GM12878 (cell line): Measurements from ENCODE around the gene CCDC12. TPM values are rescaled to one million over a fixed set of nuclear protein-coding genes. Genes with fewer than 3 reads are reported as not detected.

ENCODE experiments used
- BCL11A ChIP-seq: IDR thresholded peaks from 2 replicates; pipeline ENCODE4 v1.6.1; 2011; ENCODE audit warnings: low read depth, low read length
- EGR1 ChIP-seq, 2 experiments: IDR thresholded peaks; 1 replicate in 1 of 2; 2 replicates in 1 of 2; pipeline ENCODE4 v1.6.1; 2011 to 2012; ENCODE audit warnings: low read depth in 2 of 2, low read length in 2 of 2, borderline replicate concordance in 1 of 2, mild to moderate bottlenecking in 1 of 2, moderate library complexity in 1 of 2
- ESRRA ChIP-seq: IDR thresholded peaks from 2 replicates; pipeline ENCODE4 v1.6.1; 2012; ENCODE audit warnings: mild to moderate bottlenecking, low read length, improper control_type of control experiment
- GATAD2B ChIP-seq: fragments of 450-650 bp; conservative IDR thresholded peaks from 2 replicates; pipeline ENCODE4 v1.6.1; 2017; ENCODE audit warnings: low read depth, mild to moderate bottlenecking, moderate library complexity
- JUNB ChIP-seq: IDR thresholded peaks from 2 replicates; pipeline ENCODE4 v1.6.1; 2016; ENCODE audit warnings: antibody characterized with exemption, mild to moderate bottlenecking
- MEF2B ChIP-seq: fragments of 450-650 bp; IDR thresholded peaks from 2 replicates; pipeline ENCODE4 v1.6.1; 2018; ENCODE audit warnings: mild to moderate bottlenecking, moderate library complexity; ENCODE audit not compliant: partially characterized antibody, poor library complexity, severe bottlenecking
- POLR2AphosphoS5 ChIP-seq: IDR thresholded peaks from 2 replicates; pipeline ENCODE4 v1.6.1; 2011; ENCODE audit warnings: mild to moderate bottlenecking, low read length, inconsistent platforms
- RAD21 ChIP-seq: IDR thresholded peaks from 2 replicates; pipeline ENCODE4 v1.6.1; 2011; ENCODE audit warnings: mild to moderate bottlenecking, low read depth, low read length, moderate library complexity; ENCODE audit not compliant: insufficient read depth
- RB1 ChIP-seq: fragments of 450-650 bp; formaldehyde crosslinking; IDR thresholded peaks from 2 replicates; pipeline ENCODE4 v1.6.1; 2017; ENCODE audit warnings: mild to moderate bottlenecking, borderline replicate concordance
- SIX5 ChIP-seq: IDR thresholded peaks from 2 replicates; pipeline ENCODE4 v1.6.1; 2011; ENCODE audit warnings: mild to moderate bottlenecking, low read depth, low read length, moderate library complexity; ENCODE audit not compliant: severe bottlenecking
- SMAD5 ChIP-seq: IDR thresholded peaks from 2 replicates; pipeline ENCODE4 v1.6.1; 2016; ENCODE audit warnings: antibody characterized with exemption, low read depth
- TBL1XR1 ChIP-seq: IDR thresholded peaks from 2 replicates; pipeline ENCODE4 v1.6.1; 2012; ENCODE audit warnings: low read depth, low read length, improper control_type of control experiment
- TCF7 ChIP-seq: IDR thresholded peaks from 2 replicates; pipeline ENCODE4 v1.6.1; 2014; ENCODE audit warnings: antibody characterized with exemption, borderline replicate concordance
- ZNF274 ChIP-seq: IDR thresholded peaks from one replicate; pipeline ENCODE4 v1.8.0; 2011; ENCODE audit not compliant: insufficient read length, insufficient read depth
- polyA plus RNA-seq, 11 experiments: library from polyadenylated mRNA; depleted of rRNA in 4 of 11; unstranded in 6 of 11; stranded (reverse) in 5 of 11; fragments of >200 nt; fragmentation: Nextera tagmentation in 4 of 11; fragmentation: Illumina TruSeq in 1 of 11; extraction: Ambion mirVana in 4 of 11; extraction: Trizol in 1 of 11; gene quantifications; 1 replicate in 1 of 11; 2 replicates in 10 of 11; pipeline versions ENCODE4 v1.2.1 to v1.2.3, GENCODE V29; 2011 to 2016; ENCODE audit warnings: inconsistent platforms in 2 of 11, missing spikeins in 2 of 11, low read depth in 1 of 11
- total RNA-seq, 4 experiments: library from RNA; depleted of rRNA in 3 of 4; stranded (reverse); fragments of >200 nt in 3 of 4; fragmentation: Illumina TruSeq in 1 of 4; extraction: Trizol in 1 of 4; gene quantifications; 2 replicates each; pipeline versions ENCODE4 v1.2.1 to v1.2.3, GENCODE V29; 2013 to 2021
- TF ChIP-seq, protein P1 (sequence below): fragments of 150-350 bp; IDR thresholded peaks from 2 replicates; pipeline ENCODE4 v1.6.1; 2014; ENCODE audit warnings: mild to moderate bottlenecking, low read depth, low read length
- TF ChIP-seq, protein P2 (sequence below): IDR thresholded peaks from 2 replicates; pipeline ENCODE4 v1.6.1; 2012; ENCODE audit warnings: low read depth, low read length, improper control_type of control experiment
- TF ChIP-seq, protein P3 (sequence below): fragments of 150-350 bp; IDR thresholded peaks from 2 replicates; pipeline ENCODE4 v1.6.1; 2016; ENCODE audit warnings: low read depth, low read length
- TF ChIP-seq, protein P4 (sequence below): IDR thresholded peaks from 2 replicates; pipeline ENCODE4 v1.6.1; 2011; ENCODE audit warnings: borderline replicate concordance, low read depth, mild to moderate bottlenecking, moderate library complexity, low read length; ENCODE audit not compliant: insufficient read depth, poor library complexity, severe bottlenecking
- TF ChIP-seq, protein P5 (sequence below): fragments of 450-650 bp; IDR thresholded peaks from 2 replicates; pipeline ENCODE4 v1.6.1; 2014; ENCODE audit warnings: mild to moderate bottlenecking
- TF ChIP-seq, protein P6 (sequence below): fragments of 450-650 bp; IDR thresholded peaks from 2 replicates; pipeline ENCODE4 v1.6.1; 2017; ENCODE audit warnings: low read depth, mild to moderate bottlenecking, moderate library complexity

Gene CCDC12
- total and polyA plus RNA-seq, 10 of the 15 experiments (the other 5 are each of a cell fraction or from before 2014, with no cell fraction given) = 9.2 to 91.4 (median 61.3) TPM

DNA sequence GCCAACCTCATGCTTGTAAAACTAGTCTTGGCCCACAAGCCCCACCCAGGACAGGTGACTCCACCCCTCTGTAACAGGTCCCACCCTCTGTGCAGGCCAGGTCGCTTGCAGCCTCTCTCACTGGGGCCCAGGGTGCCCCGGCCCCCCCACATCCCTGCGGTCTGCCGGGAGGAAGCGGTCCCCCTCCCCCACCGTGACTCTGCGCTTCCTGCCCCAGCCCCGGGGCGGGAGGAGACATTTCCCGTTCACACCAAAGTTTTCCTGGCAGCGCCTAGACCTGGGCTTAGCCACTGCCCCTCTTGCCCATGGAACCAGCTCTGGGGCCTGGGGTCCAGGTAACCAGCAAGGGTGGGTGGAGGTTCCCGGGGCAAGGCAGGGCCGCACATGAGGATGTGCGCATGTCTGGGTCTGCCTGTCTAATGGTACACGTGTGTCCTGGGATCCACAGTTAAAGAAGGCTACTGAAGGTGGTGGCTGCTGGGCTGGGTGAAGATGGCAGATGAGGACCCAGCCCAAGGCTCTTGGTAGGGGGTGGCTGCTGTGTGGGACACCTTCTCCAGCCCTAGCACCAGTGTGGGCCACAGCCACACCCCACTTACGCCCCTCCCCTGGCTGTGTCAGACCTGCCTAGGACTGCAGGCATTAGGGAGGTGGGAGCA, 11.3 kb upstream of the CCDC12 start (continued):
- TF ChIP-seq MEF2B (peak; percentile 23), JUNB (no peak), SIX5 (no peak), POLR2AphosphoS5 (peak; percentile 52), TBL1XR1 (peak; percentile 61; the same call in 1 of the 2 replicates), SMAD5 (no peak), ZNF274 (no peak), RB1 (peak; percentile 55; the same call in 1 of the 2 replicates), RAD21 (no peak), BCL11A (0 out of 2 replicates have a peak, but pooled peaks have one; percentile 26), ESRRA (no peak), TCF7 (no peak), EGR1 (IDR thresholded peaks at IDR 0.05; ENCODE audit: borderline replicate concordance in 1 of 2, low read depth in 2 of 2, low read length in 2 of 2) (peak in 1 of 2 experiments; percentile 87; a peak in 2 of 3 replicates), GATAD2B (peak; percentile 74; the same call in 1 of the 2 replicates)
- TF ChIP-seq, protein P1, sequence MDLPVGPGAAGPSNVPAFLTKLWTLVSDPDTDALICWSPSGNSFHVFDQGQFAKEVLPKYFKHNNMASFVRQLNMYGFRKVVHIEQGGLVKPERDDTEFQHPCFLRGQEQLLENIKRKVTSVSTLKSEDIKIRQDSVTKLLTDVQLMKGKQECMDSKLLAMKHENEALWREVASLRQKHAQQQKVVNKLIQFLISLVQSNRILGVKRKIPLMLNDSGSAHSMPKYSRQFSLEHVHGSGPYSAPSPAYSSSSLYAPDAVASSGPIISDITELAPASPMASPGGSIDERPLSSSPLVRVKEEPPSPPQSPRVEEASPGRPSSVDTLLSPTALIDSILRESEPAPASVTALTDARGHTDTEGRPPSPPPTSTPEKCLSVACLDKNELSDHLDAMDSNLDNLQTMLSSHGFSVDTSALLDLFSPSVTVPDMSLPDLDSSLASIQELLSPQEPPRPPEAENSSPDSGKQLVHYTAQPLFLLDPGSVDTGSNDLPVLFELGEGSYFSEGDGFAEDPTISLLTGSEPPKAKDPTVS = no peak
- TF ChIP-seq, protein P2, sequence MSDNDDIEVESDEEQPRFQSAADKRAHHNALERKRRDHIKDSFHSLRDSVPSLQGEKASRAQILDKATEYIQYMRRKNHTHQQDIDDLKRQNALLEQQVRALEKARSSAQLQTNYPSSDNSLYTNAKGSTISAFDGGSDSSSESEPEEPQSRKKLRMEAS = 0 out of 2 replicates have a peak, but pooled peaks have one; percentile 16
- TF ChIP-seq, protein P3, sequence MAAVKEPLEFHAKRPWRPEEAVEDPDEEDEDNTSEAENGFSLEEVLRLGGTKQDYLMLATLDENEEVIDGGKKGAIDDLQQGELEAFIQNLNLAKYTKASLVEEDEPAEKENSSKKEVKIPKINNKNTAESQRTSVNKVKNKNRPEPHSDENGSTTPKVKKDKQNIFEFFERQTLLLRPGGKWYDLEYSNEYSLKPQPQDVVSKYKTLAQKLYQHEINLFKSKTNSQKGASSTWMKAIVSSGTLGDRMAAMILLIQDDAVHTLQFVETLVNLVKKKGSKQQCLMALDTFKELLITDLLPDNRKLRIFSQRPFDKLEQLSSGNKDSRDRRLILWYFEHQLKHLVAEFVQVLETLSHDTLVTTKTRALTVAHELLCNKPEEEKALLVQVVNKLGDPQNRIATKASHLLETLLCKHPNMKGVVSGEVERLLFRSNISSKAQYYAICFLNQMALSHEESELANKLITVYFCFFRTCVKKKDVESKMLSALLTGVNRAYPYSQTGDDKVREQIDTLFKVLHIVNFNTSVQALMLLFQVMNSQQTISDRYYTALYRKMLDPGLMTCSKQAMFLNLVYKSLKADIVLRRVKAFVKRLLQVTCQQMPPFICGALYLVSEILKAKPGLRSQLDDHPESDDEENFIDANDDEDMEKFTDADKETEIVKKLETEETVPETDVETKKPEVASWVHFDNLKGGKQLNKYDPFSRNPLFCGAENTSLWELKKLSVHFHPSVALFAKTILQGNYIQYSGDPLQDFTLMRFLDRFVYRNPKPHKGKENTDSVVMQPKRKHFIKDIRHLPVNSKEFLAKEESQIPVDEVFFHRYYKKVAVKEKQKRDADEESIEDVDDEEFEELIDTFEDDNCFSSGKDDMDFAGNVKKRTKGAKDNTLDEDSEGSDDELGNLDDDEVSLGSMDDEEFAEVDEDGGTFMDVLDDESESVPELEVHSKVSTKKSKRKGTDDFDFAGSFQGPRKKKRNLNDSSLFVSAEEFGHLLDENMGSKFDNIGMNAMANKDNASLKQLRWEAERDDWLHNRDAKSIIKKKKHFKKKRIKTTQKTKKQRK = no peak
- TF ChIP-seq, protein P4, sequence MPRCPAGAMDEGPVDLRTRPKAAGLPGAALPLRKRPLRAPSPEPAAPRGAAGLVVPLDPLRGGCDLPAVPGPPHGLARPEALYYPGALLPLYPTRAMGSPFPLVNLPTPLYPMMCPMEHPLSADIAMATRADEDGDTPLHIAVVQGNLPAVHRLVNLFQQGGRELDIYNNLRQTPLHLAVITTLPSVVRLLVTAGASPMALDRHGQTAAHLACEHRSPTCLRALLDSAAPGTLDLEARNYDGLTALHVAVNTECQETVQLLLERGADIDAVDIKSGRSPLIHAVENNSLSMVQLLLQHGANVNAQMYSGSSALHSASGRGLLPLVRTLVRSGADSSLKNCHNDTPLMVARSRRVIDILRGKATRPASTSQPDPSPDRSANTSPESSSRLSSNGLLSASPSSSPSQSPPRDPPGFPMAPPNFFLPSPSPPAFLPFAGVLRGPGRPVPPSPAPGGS = peak; percentile 31
- TF ChIP-seq, protein P5, sequence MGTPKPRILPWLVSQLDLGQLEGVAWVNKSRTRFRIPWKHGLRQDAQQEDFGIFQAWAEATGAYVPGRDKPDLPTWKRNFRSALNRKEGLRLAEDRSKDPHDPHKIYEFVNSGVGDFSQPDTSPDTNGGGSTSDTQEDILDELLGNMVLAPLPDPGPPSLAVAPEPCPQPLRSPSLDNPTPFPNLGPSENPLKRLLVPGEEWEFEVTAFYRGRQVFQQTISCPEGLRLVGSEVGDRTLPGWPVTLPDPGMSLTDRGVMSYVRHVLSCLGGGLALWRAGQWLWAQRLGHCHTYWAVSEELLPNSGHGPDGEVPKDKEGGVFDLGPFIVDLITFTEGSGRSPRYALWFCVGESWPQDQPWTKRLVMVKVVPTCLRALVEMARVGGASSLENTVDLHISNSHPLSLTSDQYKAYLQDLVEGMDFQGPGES = no peak
- TF ChIP-seq, protein P6, sequence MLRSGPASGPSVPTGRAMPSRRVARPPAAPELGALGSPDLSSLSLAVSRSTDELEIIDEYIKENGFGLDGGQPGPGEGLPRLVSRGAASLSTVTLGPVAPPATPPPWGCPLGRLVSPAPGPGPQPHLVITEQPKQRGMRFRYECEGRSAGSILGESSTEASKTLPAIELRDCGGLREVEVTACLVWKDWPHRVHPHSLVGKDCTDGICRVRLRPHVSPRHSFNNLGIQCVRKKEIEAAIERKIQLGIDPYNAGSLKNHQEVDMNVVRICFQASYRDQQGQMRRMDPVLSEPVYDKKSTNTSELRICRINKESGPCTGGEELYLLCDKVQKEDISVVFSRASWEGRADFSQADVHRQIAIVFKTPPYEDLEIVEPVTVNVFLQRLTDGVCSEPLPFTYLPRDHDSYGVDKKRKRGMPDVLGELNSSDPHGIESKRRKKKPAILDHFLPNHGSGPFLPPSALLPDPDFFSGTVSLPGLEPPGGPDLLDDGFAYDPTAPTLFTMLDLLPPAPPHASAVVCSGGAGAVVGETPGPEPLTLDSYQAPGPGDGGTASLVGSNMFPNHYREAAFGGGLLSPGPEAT = peak; percentile 44; the same call in 1 of the 2 replicates
- TF ChIP-seq, all 136 proteins: peak for 48
